Trophoblast cell (in vitro differentiated cells and primary cell): ENCODE measurements around the gene MEF2C.

Experiments
- DNase-seq, 2 donors: peaks; one replicate each; pipeline ENCODE4 v3.0.0-alpha.2; 2016
- H2AFZ ChIP-seq: 2 replicates; pipeline ENCODE4 v1.6.1; 2013; ENCODE audit warnings: low read length, moderate library complexity, mild to moderate bottlenecking; ENCODE audit not compliant: insufficient read depth, poor library complexity
- H2AK5ac ChIP-seq: 2 replicates; pipeline ENCODE4 v1.6.1; 2013; ENCODE audit warnings: mild to moderate bottlenecking, low read length
- H2BK120ac ChIP-seq: 2 replicates; pipeline ENCODE4 v1.6.1; 2013; ENCODE audit warnings: low read length, mild to moderate bottlenecking, moderate library complexity; ENCODE audit not compliant: insufficient read depth, poor library complexity
- H2BK12ac ChIP-seq: 2 replicates; pipeline ENCODE4 v1.6.1; 2013; ENCODE audit warnings: mild to moderate bottlenecking, low read length, moderate library complexity
- H2BK5ac ChIP-seq: 2 replicates; pipeline ENCODE4 v1.6.1; 2013; ENCODE audit warnings: low read length, low read depth, moderate library complexity, mild to moderate bottlenecking; ENCODE audit not compliant: poor library complexity
- H3K14ac ChIP-seq: 2 replicates; pipeline ENCODE4 v1.6.1; 2013; ENCODE audit warnings: mild to moderate bottlenecking, low read length
- H3K18ac ChIP-seq: 2 replicates; pipeline ENCODE4 v1.6.1; 2013; ENCODE audit warnings: mild to moderate bottlenecking, low read length
- H3K23ac ChIP-seq: 2 replicates; pipeline ENCODE4 v1.6.1; 2013; ENCODE audit warnings: low read length
- H3K27ac ChIP-seq: 2 replicates; pipeline ENCODE4 v1.5.1; 2013; ENCODE audit warnings: low read depth, mild to moderate bottlenecking, inconsistent platforms, low read length, moderate library complexity
- H3K27me3 ChIP-seq: 2 replicates; pipeline ENCODE4 v1.6.1; 2013; ENCODE audit warnings: inconsistent platforms, mild to moderate bottlenecking, low read length, moderate library complexity; ENCODE audit not compliant: insufficient read depth
- H3K36me3 ChIP-seq, 2 experiments: 1 replicate in 1 of 2; 2 replicates in 1 of 2; pipeline ENCODE4 v1.6.1; 2013; ENCODE audit warnings: low read length in 2 of 2, mild to moderate bottlenecking in 2 of 2, moderate library complexity in 1 of 2; ENCODE audit not compliant: insufficient read depth in 2 of 2, control insufficient read depth in 1 of 2
- H3K4ac ChIP-seq: 2 replicates; pipeline ENCODE4 v1.6.1; 2013; ENCODE audit warnings: low read depth, mild to moderate bottlenecking, low read length, moderate library complexity
- H3K4me1 ChIP-seq, 2 experiments: 1 replicate in 1 of 2; 2 replicates in 1 of 2; pipeline ENCODE4 v1.6.1; 2013; ENCODE audit warnings: low read length in 2 of 2, mild to moderate bottlenecking in 2 of 2, moderate library complexity in 1 of 2; ENCODE audit not compliant: insufficient read depth in 2 of 2, control insufficient read depth in 1 of 2
- H3K4me2 ChIP-seq: 2 replicates; pipeline ENCODE4 v1.6.1; 2013; ENCODE audit warnings: inconsistent platforms, mild to moderate bottlenecking, low read length, moderate library complexity
- H3K4me3 ChIP-seq: 2 replicates; pipeline ENCODE4 v1.5.1; 2013; ENCODE audit warnings: mild to moderate bottlenecking, low read depth, low read length, inconsistent platforms
- H3K79me1 ChIP-seq: one replicate; pipeline ENCODE4 v1.6.1; 2013; ENCODE audit warnings: low read length
- H3K79me2 ChIP-seq: 2 replicates; pipeline ENCODE4 v1.6.1; 2013; ENCODE audit warnings: low read length, mild to moderate bottlenecking; ENCODE audit not compliant: control insufficient read depth, insufficient read depth, poor library complexity
- H3K9ac ChIP-seq: 2 replicates; pipeline ENCODE4 v1.6.1; 2013; ENCODE audit warnings: mild to moderate bottlenecking, low read length
- H3K9me3 ChIP-seq: 2 replicates; pipeline ENCODE4 v1.6.1; 2013; ENCODE audit warnings: low read depth, mild to moderate bottlenecking, control low read depth, inconsistent platforms, low read length; ENCODE audit not compliant: insufficient read depth
- H4K12ac ChIP-seq: 2 replicates; pipeline ENCODE4 v1.6.1; 2013; ENCODE audit warnings: low read depth, mild to moderate bottlenecking, low read length, moderate library complexity
- H4K8ac ChIP-seq: 2 replicates; pipeline ENCODE4 v1.6.1; 2013; ENCODE audit warnings: low read depth, mild to moderate bottlenecking, low read length, moderate library complexity
- H4K91ac ChIP-seq: one replicate; pipeline ENCODE4 v1.6.1; 2013; ENCODE audit warnings: low read depth, mild to moderate bottlenecking, low read length, moderate library complexity
- WGBS: extraction: QIAGEN DNeasy Blood & Tissue Kit; methylation state at CpG from one replicate; pipeline ENCODE4 v1.1.7; 2013; ENCODE audit warnings: missing lambda C conversion rate; ENCODE audit not compliant: insufficient read length, insufficient coverage; ENCODE audit errors: extremely low coverage; 5-methylcytosine and 5-hydroxymethylcytosine counted together

Gene MEF2C

GRCh38 chr5:88772047-88772446 is 110.9 kb downstream of the MEF2C start:
- H3K79me1 ChIP-seq: no peaks in the 10 kb centered on the region
- H2BK12ac ChIP-seq: no peak overlapping the region
- H3K4me1 ChIP-seq: peaks cover 0 to 3% of the 10 kb centered on the region in 2 experiments
- no peaks in the 10 kb centered on the region for H3K9me3 ChIP-seq
- H3K4me3 ChIP-seq: no peak overlapping the region
- WGBS: no CpG with 5 or more reads among the region's 3 CpGs
- no peak overlapping the region for H3K18ac ChIP-seq
- H4K12ac ChIP-seq: no peak overlapping the region
- no peak overlapping the region for H3K9ac ChIP-seq
- no peak overlapping the region for H2AFZ ChIP-seq
- H2AK5ac ChIP-seq: no peak overlapping the region
- no peaks in the 10 kb centered on the region for H3K79me2 ChIP-seq
- DNase-seq: no peak
- H3K14ac ChIP-seq: no peak overlapping the region
- no peaks in the 10 kb centered on the region for H3K36me3 ChIP-seq
- H3K27ac ChIP-seq: no peak overlapping the region
- no peak overlapping the region for H2BK120ac ChIP-seq
- no peak overlapping the region for H4K8ac ChIP-seq
- no peak overlapping the region for H2BK5ac ChIP-seq
- H3K4me2 ChIP-seq: no peak overlapping the region
- no peak overlapping the region for H3K4ac ChIP-seq
- no peaks in the 10 kb centered on the region for H3K27me3 ChIP-seq
- no peak overlapping the region for H4K91ac ChIP-seq
- H3K23ac ChIP-seq: no peak overlapping the region

GRCh38 chr5:88770276-88771257 is 112.4 kb downstream of the MEF2C start:
- Histone ChIP-seq H3K14ac (no peak overlapping the region), H3K79me2 (no peaks in the 10 kb centered on the region), H3K9me3 (no peaks in the 10 kb centered on the region), H3K4me1 (peaks cover 0 to 3% of the 10 kb centered on the region in 2 experiments), H3K9ac (no peak overlapping the region), H3K23ac (no peak overlapping the region), H4K8ac (no peak overlapping the region), H4K12ac (no peak overlapping the region), H4K91ac (no peak overlapping the region), H3K4ac (no peak overlapping the region), H3K18ac (no peak overlapping the region), H3K36me3 (no peaks in the 10 kb centered on the region), H3K27ac (no peak overlapping the region), H3K4me3 (no peak overlapping the region), H3K27me3 (no peaks in the 10 kb centered on the region), H3K79me1 (no peaks in the 10 kb centered on the region), H2AFZ (no peak overlapping the region), H2BK12ac (no peak overlapping the region), H2BK120ac (no peak overlapping the region), H2AK5ac (no peak overlapping the region), H3K4me2 (no peak overlapping the region), H2BK5ac (no peak overlapping the region)
- WGBS: 100% methylated on average over 1 of the region's 8 CpGs
- DNase-seq: no peak

GRCh38 chr5:88769165-88769564 is 113.8 kb downstream of the MEF2C start:
- Histone ChIP-seq H3K4me3 (no peak overlapping the region), H2BK12ac (no peak overlapping the region), H3K36me3 (no peaks in the 10 kb centered on the region), H2BK5ac (no peak overlapping the region), H3K14ac (no peak overlapping the region), H3K18ac (no peak overlapping the region), H3K23ac (no peak overlapping the region), H2AFZ (no peak overlapping the region), H4K12ac (no peak overlapping the region), H3K27ac (no peak overlapping the region), H4K8ac (no peak overlapping the region), H3K9ac (no peak overlapping the region), H3K79me2 (no peaks in the 10 kb centered on the region), H3K4ac (no peak overlapping the region), H3K27me3 (no peaks in the 10 kb centered on the region), H3K9me3 (no peaks in the 10 kb centered on the region), H2AK5ac (no peak overlapping the region), H2BK120ac (no peak overlapping the region), H3K4me1 (peaks cover 0 to 3% of the 10 kb centered on the region in 2 experiments), H3K79me1 (no peaks in the 10 kb centered on the region), H4K91ac (no peak overlapping the region), H3K4me2 (no peak overlapping the region)
- no peak for DNase-seq
- no CpG with 5 or more reads among the region's 3 CpGs for WGBS

- 100% methylated on average over 1 of the region's 3 CpGs for WGBS
- H4K8ac ChIP-seq: no peak overlapping the region
- H3K79me2 ChIP-seq: no peaks in the 10 kb centered on the region
- H3K27ac ChIP-seq: no peak overlapping the region
- no peak overlapping the region for H2AK5ac ChIP-seq
- no peak overlapping the region for H3K4ac ChIP-seq
- H3K36me3 ChIP-seq: no peaks in the 10 kb centered on the region
- H3K27me3 ChIP-seq: no peaks in the 10 kb centered on the region
- H2BK120ac ChIP-seq: no peak overlapping the region
- H3K23ac ChIP-seq: no peak overlapping the region
- H4K91ac ChIP-seq: no peak overlapping the region
- H3K18ac ChIP-seq: no peak overlapping the region
- H2BK12ac ChIP-seq: no peak overlapping the region
- no peak overlapping the region for H3K4me2 ChIP-seq
- H3K14ac ChIP-seq: no peak overlapping the region
- H2BK5ac ChIP-seq: no peak overlapping the region
- no peaks in the 10 kb centered on the region for H3K4me1 ChIP-seq
- H2AFZ ChIP-seq: no peak overlapping the region
- no peaks in the 10 kb centered on the region for H3K9me3 ChIP-seq
- H3K4me3 ChIP-seq: no peak overlapping the region
- H4K12ac ChIP-seq: no peak overlapping the region
- H3K79me1 ChIP-seq: no peaks in the 10 kb centered on the region
- DNase-seq: no peak
- no peak overlapping the region for H3K9ac ChIP-seq
Observed at GRCh38 chr5:88768411-88768810, 114.6 kb downstream of the MEF2C start.
